HG02870 (cell line): Measurements from ENCODE around the gene CXCL12.

ENCODE experiments used
- ATAC-seq: cut with Tn5 transposase; IDR thresholded peaks from one replicate; pipeline ENCODE4 v1.9.1; 2021; ENCODE audit warnings: mild to moderate bottlenecking, moderate library complexity; ENCODE audit not compliant: unreplicated experiment

CXCL12 gene

DNA sequence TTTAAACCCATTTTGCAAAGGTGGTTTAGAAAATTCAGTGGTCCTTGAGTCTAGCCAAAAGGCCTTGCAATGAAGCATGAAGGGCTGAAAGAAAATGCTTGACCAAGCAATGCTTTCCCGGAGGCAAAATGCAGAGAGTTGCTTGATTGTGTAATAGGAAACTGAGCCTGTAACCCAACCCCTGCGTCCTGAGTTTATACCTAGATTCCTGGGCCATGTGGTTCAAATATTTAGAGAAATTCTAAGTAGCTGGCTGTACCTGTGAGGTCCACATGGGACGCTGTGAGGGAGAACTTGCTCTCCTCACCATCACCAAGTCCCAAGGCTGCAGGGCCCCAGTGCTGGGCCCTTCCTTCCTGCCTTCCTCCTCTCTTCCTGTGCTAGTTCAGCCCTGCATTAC, 45.7 kb downstream of the CXCL12 start:
- ATAC-seq, result no peak

DNA sequence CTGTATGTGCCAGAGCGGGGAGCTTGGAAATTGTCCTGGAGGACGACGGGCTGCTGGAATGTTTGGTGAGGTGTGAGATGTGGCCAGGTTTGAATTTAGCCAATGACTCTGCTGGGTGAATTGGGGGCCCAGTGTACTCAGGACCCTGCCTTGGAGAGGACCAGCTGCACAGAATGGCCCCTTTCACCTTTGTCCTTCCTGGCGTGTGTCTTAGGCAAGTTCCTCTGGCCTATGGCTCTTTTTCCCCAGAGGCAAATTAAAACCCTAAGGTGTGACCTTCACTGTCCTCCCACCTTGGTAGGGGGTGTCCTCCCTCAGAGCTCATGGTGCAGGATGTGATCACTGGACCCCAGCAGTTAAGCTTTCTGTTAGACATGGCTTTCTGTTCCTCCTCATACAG, 47.8 kb downstream of the CXCL12 start:
- ATAC-seq, result no peak

DNA sequence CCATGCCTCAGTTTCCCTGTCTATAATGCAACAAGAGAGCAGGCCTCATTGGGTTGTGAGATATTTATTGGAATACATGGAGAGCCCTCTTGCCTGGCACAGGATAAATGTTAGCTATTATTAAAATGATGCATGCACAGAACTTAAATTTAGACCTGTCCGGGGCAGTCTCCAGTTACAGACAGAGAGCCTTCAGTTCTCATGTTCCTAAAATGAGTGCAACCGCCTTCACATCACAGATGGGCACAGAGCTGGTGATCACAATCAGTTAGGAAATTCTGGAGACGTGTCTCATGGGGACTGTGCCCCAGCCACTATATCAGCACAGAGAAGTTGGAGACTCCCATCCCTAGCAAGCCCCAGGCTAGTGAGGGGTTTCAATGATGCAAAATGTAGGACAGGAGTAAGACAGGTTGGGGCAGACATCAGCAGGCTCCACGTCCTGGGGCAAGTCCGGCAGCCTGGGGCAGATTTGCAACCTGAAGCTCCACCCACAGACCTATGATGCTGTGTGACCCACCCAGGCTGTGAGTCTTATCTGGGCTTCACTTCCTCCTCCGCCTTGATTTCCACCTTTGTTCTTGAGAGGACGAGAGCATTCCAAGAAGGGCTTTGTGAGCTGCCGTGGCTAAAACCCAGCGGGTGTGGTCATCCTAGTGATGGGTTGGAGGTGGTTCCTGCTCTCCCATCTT, 49.4 kb downstream of the CXCL12 start:
- ATAC-seq, result no peak

DNA sequence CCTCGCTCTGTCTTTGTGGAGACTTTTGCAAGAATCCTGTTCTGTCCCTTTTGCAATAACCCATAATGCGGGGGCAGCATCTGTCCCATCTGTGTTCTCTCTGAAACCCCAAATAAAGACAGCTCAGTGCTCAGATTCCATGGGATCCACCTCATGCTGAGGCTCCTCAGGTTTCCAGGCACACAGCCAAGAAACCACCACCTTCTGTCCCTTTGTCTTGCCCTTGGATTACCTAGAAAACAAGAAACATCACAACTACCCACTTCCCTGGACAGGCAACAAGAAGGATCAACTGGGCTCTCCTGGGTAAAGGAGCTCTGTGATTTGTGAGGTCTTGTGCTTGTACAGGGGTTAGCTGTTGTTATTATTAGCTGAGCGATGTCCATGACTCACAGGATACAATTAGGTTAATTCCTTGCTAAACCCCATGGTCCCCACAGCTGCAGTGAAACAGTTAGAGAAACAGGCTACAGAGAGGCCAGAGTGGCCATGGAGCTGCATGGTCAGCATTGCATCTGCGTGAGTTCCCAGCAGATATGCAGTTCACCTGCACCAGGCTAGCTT, 50.2 kb downstream of the CXCL12 start:
- ATAC-seq, result no peak

GRCh38 chr10:44334091-44334490, 50.8 kb downstream of the CXCL12 start:
- ATAC-seq, result no peak

DNA sequence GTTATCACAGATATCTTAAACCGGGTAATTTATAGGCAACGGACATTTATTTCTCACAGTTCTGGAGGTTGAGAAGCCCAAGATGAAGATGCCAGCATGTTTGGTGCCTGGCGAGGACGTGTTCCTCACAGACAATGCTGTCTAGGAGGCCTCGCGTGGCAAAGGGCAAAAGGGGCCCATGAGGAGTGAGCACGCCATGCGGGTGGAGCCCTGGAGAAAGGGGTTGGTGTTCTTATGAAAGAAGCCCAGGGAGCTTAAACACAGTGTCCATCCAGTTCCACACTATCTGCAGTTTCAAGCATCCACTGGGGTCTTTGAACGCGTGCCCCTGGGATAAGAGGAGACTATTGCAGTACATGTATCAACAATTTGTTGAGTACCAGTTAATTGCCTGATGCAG, 51.4 kb downstream of the CXCL12 start:
- ATAC-seq, result no peak

DNA sequence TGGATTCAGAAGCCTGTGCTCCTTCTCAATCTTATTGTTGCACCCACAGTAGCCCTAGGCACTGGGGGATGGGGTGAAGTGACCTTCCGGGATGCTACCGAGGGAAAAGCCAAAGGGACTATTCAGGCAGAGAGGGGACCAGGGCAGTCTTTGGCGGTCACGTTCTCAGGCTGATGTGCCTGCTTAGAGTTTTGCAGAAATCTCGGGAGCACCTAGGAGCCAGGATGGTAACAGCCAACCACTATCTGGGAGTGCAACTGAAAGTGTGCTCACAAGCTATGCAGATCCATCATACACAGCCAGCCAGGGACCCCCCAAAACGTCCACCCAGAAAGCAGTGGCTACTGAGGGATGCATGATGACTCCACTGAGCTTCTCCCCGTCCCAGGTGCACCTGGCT, 52.4 kb downstream of the CXCL12 start:
- no peak for ATAC-seq

GRCh38 chr10:44330431-44330830, 54.5 kb downstream of the CXCL12 start:
- ATAC-seq, result no peak

DNA sequence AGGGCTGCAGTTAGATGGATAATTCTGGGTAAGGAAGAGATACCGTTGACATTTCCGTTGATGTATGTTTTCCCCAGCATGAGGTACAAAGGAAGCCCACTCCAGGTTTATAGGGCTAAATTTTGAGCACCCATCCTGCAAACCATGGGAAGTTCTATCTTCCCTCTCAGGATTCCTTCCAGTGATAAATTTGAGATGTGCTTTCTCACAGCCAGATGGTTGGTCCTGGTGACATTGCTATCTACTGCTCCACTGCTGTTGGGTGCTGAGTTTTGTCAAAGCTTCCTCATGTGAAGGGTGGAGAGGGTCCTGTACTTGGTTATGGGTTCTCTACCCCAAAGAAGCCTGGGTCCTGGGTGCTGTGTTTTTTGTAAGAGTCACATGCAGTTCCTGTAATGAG, 57.4 kb downstream of the CXCL12 start:
- no peak for ATAC-seq
